HepG2 (cell line): ENCODE measurements around the gene RICTOR.

Experiments used
- CBFB ChIP-seq: sonication (generic); formaldehyde crosslinking; IDR thresholded peaks from 2 replicates; pipeline ENCODE4 v1.4.0; 2020; ENCODE audit warnings: missing genetic modification reagents
- FIP1L1 ChIP-seq: fragments of 200-400 bp; formaldehyde crosslinking; IDR thresholded peaks from 2 replicates; pipeline ENCODE4 v1.6.1; 2018; ENCODE audit warnings: low read depth, mild to moderate bottlenecking, low read length, moderate library complexity, borderline replicate concordance; ENCODE audit not compliant: insufficient read depth
- HDAC6 ChIP-seq: fragments of 200-600 bp; sonication (generic); IDR thresholded peaks from 2 replicates; pipeline ENCODE4 v1.7.0; 2017; ENCODE audit warnings: mild to moderate bottlenecking, antibody characterized with exemption, low read length, low read depth
- POLR2AphosphoS2 ChIP-seq: IDR thresholded peaks from 2 replicates; pipeline ENCODE4 v1.6.1; 2011; ENCODE audit warnings: low read depth, low read length, improper control_type of control experiment
- RFX5 ChIP-seq: IDR thresholded peaks from 2 replicates; pipeline ENCODE4 v1.6.1; 2011; ENCODE audit warnings: low read depth, low read length, improper control_type of control experiment
- TGIF2 ChIP-seq: IDR thresholded peaks from 2 replicates; pipeline ENCODE4 v1.6.1; 2016; ENCODE audit warnings: control low read depth, missing compliant biosample characterization

DNA sequence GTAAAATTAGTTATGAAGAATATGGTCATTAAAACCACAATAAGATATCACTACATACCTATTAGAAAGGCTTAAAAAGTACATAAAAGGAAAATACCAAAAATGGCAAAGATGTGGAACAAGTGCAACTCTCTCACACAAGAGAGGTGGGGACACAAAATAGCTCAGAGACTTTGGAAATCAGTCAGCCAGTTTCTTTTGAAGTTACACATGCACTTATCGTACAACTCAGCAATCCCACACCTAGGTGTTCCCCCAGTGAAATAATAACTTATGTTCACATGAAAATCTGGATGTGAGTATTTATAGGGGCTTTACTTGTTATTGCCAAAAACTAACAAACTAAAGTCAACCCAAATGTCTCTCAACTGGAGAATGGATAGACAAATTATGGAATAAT lies 9.8 kb upstream of the RICTOR start:
- no peak for TF ChIP-seq RFX5
- no peak for TF ChIP-seq FIP1L1
- no peak for TF ChIP-seq HDAC6
- no peak for TF ChIP-seq POLR2AphosphoS2
- no peak for TF ChIP-seq TGIF2
- TF ChIP-seq CBFB (CRISPR knock-in tag): no peak
